Dermis microvascular lymphatic vessel endothelial cell (primary cell): Measurements from ENCODE around the gene LRPPRC. TPM values are rescaled to one million over a fixed set of nuclear protein-coding genes. Genes with fewer than 3 reads are reported as not detected.

Source experiments
- total RNA-seq: library from RNA; depleted of rRNA; stranded (reverse); fragments of >200 nt; gene quantifications from 2 replicates; pipeline ENCODE4 v1.2.1, GENCODE V29; 2014

The LRPPRC gene
- total RNA-seq, 1 donor from 2014 or later, result 61.1 TPM

Other genes starting within 250 kb of the LRPPRC start
- gene DYNC2LI1, start 221.9 kb downstream of the LRPPRC start, total RNA-seq, result 6.3 and 6.9 TPM in 2 replicates
- gene ABCG5, start 157.2 kb downstream of the LRPPRC start, total RNA-seq, result not detected in 2 replicates
- gene ABCG8, start 157.0 kb downstream of the LRPPRC start, total RNA-seq, result not detected in 2 replicates
- 16.2 and 18.5 TPM in 2 replicates for gene PPM1B, start 172.9 kb upstream of the LRPPRC start, total RNA-seq